ENCODE data around the gene ORC5.
A peak's percentile ranks its signal among the peaks of the same experiment; 100 is the strongest.
"Not testable (repeated sequence)": the region's sequence is repeated elsewhere in the genome, so short reads cannot be mapped to it uniquely, and the experiment has no call there.

The ORC5 gene

DNA sequence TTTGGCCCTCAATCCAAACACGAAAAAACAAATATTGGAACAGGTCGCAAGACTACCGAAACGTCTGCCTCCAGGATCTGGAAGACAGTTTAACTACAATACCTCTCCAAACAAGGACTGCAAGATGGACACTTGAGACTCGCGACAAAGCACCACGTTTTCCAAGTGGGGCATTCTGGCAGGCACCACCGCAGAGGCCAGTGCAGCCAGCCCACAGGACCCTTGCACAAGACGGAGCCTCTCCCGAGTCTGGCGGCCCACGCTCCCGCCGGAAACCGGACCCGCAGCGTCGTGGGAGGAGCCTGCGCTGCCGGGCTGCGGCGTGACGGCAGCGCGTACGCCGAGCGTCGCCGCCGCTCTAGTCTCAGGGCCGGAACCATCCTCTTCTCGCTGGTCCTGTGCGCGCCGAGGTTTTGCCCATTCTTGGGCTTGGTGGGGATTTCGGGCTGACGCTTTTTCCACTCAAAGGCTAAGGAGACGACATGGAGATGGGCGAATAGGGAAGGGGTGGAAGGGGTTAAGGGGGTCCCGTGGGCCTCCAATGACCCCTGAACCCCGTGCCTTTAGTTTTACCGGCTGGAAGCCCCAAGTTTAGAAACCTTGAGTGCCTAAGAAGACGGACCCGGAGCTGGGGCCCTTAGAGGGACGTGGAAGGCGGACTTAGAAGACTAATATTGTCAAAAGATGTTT is at the start of gene ORC5:
TSS of gene ORC5 (minus strand) at position 283 of the 690 bp plus-strand sequence. CDS start at position 174, 109 bp downstream.
- H3K9ac ChIP-seq = peak within 1 kb of the TSS; percentile 85
- H4K20me1 ChIP-seq = no peaks in the 10 kb centered on the region

GRCh38 chr7:104255616-104256015 is 47.8 kb upstream of the ORC5 start:
- Histone ChIP-seq H3K4me3 (no peak overlapping the region), H3K9ac (no peak overlapping the region), H3K27ac (no peak overlapping the region), H3K9me3 (no peaks in the 10 kb centered on the region), H3K36me3 (no peaks in the 10 kb centered on the region), H3K4me1 (no peaks in the 10 kb centered on the region), H4K20me1 (no peaks in the 10 kb centered on the region), H3K27me3 (no peaks in the 10 kb centered on the region), H3K4me2 (no peak overlapping the region)
- no peak for TF ChIP-seq Cebpa-rat (IDR thresholded peaks at IDR 0.05)

More for the DNA sequence above, at the start of gene ORC5:
- Histone ChIP-seq H3K27ac (peak within 1 kb of the TSS; percentile 90), H3K4me2 (peak within 1 kb of the TSS; percentile 89), H3K27me3 (no peaks in the 10 kb centered on the region), H3K36me3 (peaks cover 15% of the 10 kb centered on the region), H3K4me3 (peak within 1 kb of the TSS; percentile 78), H3K9me3 (no peaks in the 10 kb centered on the region), H3K4me1 (peaks cover 22% of the 10 kb centered on the region)
- no peak for TF ChIP-seq Cebpa-rat (IDR thresholded peaks at IDR 0.05)

GRCh38 chr7:104255194-104255593 is 47.4 kb upstream of the ORC5 start:
- no peak for TF ChIP-seq Cebpa-rat (IDR thresholded peaks at IDR 0.05)
- Histone ChIP-seq H3K4me2 (no peak overlapping the region), H3K27me3 (no peaks in the 10 kb centered on the region), H3K36me3 (no peaks in the 10 kb centered on the region), H3K9ac (no peak overlapping the region), H4K20me1 (no peaks in the 10 kb centered on the region), H3K9me3 (no peaks in the 10 kb centered on the region), H3K4me3 (no peak overlapping the region), H3K4me1 (no peaks in the 10 kb centered on the region), H3K27ac (no peak overlapping the region)

GRCh38 chr7:104254696-104255095 is 46.9 kb upstream of the ORC5 start:
- no peak for TF ChIP-seq Cebpa-rat (IDR thresholded peaks at IDR 0.05)

GRCh38 chr7:104252409-104253134 is 44.8 kb upstream of the ORC5 start:
- H3K4me2 ChIP-seq = no peak overlapping the region
- H3K4me1 ChIP-seq = no peaks in the 10 kb centered on the region
- no peaks in the 10 kb centered on the region for H4K20me1 ChIP-seq
- H3K27ac ChIP-seq = no peak overlapping the region
- no peak overlapping the region for H3K9ac ChIP-seq
- no peaks in the 10 kb centered on the region for H3K9me3 ChIP-seq
- TF ChIP-seq Cebpa-rat (IDR thresholded peaks at IDR 0.05) = no peak
- no peaks in the 10 kb centered on the region for H3K27me3 ChIP-seq
- H3K36me3 ChIP-seq = no peaks in the 10 kb centered on the region
- H3K4me3 ChIP-seq = no peak overlapping the region

More at GRCh38 chr7:104254696-104255095, 46.9 kb upstream of the ORC5 start:
- Histone ChIP-seq H3K27me3 (no peaks in the 10 kb centered on the region), H3K4me2 (no peak overlapping the region), H3K9me3 (no peaks in the 10 kb centered on the region), H3K4me3 (no peak overlapping the region), H3K4me1 (no peaks in the 10 kb centered on the region), H3K9ac (no peak overlapping the region), H3K27ac (no peak overlapping the region), H4K20me1 (no peaks in the 10 kb centered on the region), H3K36me3 (no peaks in the 10 kb centered on the region)

DNA sequence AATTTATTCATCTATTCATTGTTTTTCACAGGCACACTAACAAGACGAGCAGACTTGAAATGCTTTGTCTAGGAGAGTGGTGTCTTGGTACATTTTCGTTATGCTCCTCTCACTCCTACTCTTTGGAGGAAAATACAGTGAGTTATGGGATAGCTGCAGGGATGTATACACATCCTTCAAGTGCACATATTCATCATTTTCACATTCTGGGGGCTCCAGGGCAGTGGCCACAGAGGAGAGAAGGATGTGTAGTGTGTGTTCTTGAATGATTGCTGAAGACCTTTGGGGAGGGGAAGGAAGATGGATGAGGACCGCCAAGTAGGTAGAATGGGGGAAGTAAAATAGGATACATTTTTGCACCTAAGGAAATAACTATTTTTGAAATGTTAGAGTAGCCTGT is 34.8 kb upstream of the ORC5 start:
- no peaks in the 10 kb centered on the region for H3K9me3 ChIP-seq
- TF ChIP-seq Cebpa-rat (IDR thresholded peaks at IDR 0.05) = no peak
- H3K4me3 ChIP-seq = no peak overlapping the region
- no peak overlapping the region for H3K4me2 ChIP-seq
- H3K27me3 ChIP-seq = no peaks in the 10 kb centered on the region
- H3K9ac ChIP-seq = no peak overlapping the region
- no peaks in the 10 kb centered on the region for H3K36me3 ChIP-seq
- no peaks in the 10 kb centered on the region for H3K4me1 ChIP-seq
- H4K20me1 ChIP-seq = no peaks in the 10 kb centered on the region
- H3K27ac ChIP-seq = no peak overlapping the region

DNA sequence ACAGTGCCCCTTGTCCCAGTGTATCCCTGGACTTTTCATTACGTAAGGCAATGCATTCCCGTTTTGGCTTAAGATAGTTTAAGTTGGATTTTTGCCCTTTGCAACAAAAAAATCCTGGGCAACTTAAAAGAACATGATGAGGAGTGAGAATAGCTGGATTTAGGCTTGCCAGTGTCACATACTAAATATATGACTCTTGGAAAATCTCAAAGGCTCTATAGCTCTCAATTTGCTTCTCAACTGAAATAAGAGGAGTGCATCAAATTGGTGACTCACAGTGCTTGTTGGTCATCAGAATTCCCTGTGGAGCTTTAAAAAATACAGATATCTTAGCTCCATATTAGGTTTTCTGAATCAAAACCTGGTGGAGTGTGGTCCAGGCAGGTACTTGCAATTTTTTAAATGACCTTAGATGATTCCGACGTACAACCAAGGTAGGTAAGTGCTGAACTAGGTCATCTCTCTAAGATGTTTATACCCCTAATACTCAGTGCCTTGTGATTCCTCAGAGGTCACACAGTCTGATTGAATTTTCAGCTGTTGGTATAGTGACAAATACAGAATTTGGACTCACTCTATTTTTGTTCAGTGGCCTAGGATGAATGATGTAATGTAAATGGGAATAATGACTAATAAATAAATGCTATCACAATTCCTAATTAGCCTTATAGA is 33.9 kb upstream of the ORC5 start:
- H3K9ac ChIP-seq = no peak overlapping the region
- no peaks in the 10 kb centered on the region for H3K4me1 ChIP-seq
- H3K27ac ChIP-seq = no peak overlapping the region
- no peak overlapping the region for H3K4me2 ChIP-seq
- no peaks in the 10 kb centered on the region for H3K36me3 ChIP-seq
- no peaks in the 10 kb centered on the region for H4K20me1 ChIP-seq
- H3K9me3 ChIP-seq = no peaks in the 10 kb centered on the region
- H3K4me3 ChIP-seq = no peak overlapping the region
- TF ChIP-seq Cebpa-rat (IDR thresholded peaks at IDR 0.05) = no peak
- H3K27me3 ChIP-seq = no peaks in the 10 kb centered on the region

DNA sequence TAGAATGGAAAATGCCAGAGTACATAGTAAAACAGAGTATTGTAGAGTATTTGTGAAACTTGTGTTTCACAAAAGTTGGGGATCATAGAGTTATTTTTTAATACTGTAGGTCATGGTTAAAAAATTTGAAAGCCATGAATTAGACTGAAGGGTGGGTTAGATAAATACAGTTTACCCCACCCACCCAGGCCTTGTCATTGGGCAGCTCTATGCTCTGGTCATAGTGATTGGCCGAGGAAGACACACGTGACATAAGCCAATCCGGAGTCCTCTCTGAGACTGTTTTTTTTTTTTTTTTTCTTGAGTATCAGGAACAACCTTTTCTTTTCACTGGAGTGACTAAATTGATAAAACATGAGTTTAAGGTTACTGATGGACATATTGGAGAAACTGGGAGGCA is 33.3 kb upstream of the ORC5 start:
- no peaks in the 10 kb centered on the region for H4K20me1 ChIP-seq
- no peak overlapping the region for H3K27ac ChIP-seq
- H3K9ac ChIP-seq = no peak overlapping the region
- H3K36me3 ChIP-seq = no peaks in the 10 kb centered on the region
- no peak overlapping the region for H3K4me2 ChIP-seq
- no peak for TF ChIP-seq Cebpa-rat (IDR thresholded peaks at IDR 0.05)
- no peaks in the 10 kb centered on the region for H3K27me3 ChIP-seq
- no peaks in the 10 kb centered on the region for H3K4me1 ChIP-seq
- no peak overlapping the region for H3K4me3 ChIP-seq
- H3K9me3 ChIP-seq = no peaks in the 10 kb centered on the region

GRCh38 chr7:104240401-104240800 is 32.6 kb upstream of the ORC5 start:
- Histone ChIP-seq H3K27ac (no peak overlapping the region), H3K4me3 (no peak overlapping the region), H3K4me1 (no peaks in the 10 kb centered on the region), H3K9me3 (no peaks in the 10 kb centered on the region), H4K20me1 (no peaks in the 10 kb centered on the region), H3K27me3 (no peaks in the 10 kb centered on the region), H3K36me3 (no peaks in the 10 kb centered on the region), H3K9ac (no peak overlapping the region), H3K4me2 (no peak overlapping the region)
- no peak for TF ChIP-seq Cebpa-rat (IDR thresholded peaks at IDR 0.05)

- not testable (repeated sequence) for H4K20me1 ChIP-seq, H3K4me3 ChIP-seq, H3K4me2 ChIP-seq, H3K36me3 ChIP-seq, H3K27me3 ChIP-seq, H3K9me3 ChIP-seq, H3K27ac ChIP-seq, H3K9ac ChIP-seq, H3K4me1 ChIP-seq
These were observed 27.2 kb upstream of the ORC5 start for GRCh38 chr7:104234990-104235389.
